DMS 273 (cell line): ENCODE data around the gene CCNYL1.
A peak's percentile ranks its signal among the peaks of the same experiment; 100 is the strongest.
"Not testable (repeated sequence)": the region's sequence is repeated elsewhere in the genome, so short reads cannot be mapped to it uniquely, and the experiment has no call there.

Source experiments
- DNase-seq: peaks from one replicate; lab custom pipeline; 2025; ENCODE audit not compliant: unreplicated experiment; lab: John Stamatoyannopoulos, UW

The CCNYL1 gene

DNA sequence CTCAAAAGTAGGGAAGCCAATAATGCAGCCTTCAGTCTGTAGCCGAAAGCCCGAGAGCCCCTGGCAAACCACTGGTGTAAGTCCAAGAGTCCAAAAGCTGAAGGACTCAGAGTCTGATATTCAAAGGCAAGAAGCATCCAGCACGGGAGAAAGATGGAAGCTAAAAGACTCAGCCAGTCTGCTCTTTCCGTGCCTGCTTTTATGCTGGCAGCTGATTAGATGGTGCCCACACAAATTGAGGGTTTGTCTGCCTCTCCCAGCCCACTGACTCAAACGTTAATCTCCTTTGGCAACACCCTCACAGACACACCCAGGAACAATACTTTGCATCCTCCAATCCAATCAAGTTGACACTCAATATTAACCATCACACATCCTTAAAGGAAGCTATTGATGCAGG lies 14.5 kb upstream of the CCNYL1 start:
- DNase-seq = not testable (repeated sequence)

DNA sequence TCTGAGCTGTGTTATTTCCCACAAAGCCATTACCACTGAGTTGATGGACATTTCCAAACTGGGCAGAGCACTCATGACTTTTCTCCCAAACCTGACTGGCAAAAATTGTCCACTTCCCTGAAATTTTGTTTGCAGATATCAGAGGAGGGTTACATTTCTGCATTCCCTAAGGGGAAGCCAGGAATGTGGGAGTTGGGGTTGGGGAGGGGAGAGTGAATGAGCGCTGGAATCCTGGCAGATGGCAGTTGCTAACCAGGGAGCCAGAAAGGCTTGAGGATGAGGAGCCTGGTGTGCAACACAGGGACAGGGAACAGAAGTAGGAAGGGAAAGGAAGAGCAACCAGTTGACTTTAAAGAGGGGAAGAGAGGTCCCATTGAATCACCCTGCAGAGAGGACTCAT lies 14.0 kb upstream of the CCNYL1 start:
- no peak for DNase-seq

DNA sequence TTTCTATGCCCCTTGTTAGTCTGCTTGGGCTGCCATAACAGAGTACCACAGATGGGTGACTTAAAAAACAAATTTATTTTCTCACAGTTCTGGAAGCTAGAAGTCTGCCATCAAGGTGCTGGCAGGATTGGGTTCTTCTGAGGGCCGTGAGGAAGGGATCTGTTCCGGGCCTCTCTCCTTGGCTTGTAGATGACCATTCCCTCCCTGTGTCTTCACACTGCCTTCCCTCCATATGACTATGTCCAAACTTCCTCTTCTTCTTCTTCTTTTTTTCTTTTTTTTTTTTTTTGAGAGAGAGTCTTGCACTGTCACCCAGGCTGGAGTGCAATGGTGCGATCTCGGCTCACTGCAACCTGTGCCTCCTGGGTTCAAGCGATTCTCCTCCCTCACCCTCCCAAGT lies 13.1 kb upstream of the CCNYL1 start:
- DNase-seq = no peak

DNA sequence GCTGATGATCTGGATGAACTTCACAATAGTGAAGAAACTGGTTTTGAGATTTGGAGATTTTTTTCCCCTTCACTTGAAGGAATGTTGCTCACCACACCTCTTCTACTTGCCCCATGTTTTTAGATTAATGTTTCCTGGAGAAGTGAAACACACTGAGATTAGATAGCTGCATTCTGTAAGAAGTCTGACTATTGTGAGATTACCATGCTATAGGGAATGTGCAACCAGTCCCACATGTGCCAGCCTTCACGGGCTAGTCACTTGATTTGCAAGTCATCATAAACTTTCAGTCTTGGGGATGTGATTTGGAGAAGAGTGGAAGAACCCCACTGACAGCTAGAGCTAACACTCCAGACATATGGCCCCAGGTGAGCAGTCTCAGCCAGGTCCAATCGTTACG lies 7.4 kb upstream of the CCNYL1 start:
- DNase-seq = no peak

DNA sequence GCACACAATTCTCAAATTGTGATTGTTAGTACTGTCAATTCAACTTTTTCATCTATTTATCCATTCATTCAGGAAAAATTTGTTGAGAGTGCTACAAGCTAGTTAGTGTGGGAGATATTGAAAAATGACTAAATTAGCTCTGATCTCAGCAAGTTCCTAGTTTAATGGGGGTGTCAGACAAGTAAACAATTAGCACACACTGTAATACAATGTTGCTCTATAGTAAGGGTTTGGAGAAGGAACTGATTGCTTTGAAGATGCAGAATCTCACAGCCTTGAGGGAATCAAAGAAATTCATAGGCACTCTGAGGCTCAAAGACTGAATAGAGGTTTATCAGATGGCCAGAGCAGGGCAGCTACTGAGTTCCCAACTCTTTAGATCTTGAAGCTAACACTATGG lies 6.8 kb upstream of the CCNYL1 start:
- DNase-seq = no peak

DNA sequence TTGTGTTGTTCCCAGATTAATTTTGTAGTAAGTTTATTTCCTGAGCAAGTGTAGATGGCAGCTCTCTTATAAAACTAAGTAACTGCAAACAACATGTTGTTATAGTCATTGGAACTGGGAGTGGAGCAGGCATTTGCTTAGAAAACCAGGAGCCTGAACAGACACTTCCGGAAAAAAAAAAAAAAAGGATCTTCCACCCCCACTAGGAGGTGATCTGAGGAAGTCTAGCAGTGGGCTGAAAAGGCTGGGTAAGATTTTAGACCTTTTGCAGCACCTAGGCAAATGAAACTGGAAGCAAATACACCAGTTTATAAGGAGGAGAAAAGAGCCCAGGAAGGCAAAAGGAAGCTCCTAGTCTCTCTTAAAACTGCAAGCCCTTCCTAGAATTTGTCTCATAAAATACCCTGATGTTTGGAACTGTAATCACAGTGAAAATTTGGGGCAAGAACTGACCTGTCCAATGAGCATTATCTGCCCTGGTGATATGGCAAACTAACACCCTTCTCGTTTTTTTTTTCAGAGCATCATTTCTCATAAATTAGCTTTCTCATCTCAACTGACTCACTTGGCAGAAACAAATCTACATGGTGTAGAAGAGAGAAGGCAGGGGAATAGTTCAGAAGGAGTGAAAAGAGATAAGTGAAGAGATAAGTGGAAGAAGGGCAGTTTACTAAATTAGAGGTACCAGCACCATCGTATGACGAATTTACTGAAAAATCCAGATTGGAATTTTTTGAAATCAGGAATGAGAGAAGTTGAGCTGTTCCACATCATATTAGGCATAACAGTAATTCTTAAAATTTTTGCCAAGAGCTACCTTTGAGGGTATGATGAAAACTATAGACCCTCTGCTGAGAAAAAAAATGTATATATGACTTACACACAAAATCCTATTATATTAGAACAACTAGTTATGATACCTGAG lies 4.2 kb upstream of the CCNYL1 start:
- no peak for DNase-seq

DNA sequence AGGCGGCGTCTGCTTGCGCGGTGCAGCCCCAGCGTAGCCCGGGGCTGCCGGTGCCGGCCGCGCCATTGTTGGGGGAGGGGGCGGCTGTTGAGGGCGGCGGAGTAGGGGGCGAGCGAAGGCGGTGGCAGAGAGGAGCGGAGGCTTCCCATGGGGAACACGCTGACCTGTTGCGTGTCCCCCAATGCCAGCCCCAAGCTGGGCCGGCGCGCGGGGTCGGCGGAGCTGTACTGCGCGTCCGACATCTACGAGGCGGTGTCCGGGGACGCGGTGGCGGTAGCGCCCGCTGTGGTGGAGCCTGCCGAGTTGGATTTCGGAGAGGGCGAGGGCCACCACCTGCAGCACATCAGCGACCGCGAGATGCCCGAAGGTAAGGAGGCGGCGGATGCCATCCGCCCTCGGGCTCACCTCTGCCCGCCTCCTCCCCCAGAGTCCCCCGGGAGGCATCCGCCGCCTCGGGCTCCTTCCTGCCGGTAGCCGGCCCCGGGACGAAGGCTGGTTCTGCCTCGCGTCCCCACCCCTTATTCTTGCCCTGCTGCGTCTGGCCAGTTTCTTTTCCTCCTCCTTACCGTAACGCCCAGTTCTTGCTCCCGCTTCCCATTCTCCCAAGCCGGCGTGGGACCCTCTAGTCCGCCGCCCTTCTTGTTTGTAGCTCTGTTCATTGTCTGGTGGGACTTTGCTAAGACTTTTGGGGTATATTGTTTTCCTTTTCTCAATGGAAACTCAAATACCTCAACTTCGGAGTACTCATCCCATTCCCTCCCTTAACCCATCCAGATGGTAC lies 500 bp downstream of the CCNYL1 start:
- peak; percentile 67 for DNase-seq

DNA sequence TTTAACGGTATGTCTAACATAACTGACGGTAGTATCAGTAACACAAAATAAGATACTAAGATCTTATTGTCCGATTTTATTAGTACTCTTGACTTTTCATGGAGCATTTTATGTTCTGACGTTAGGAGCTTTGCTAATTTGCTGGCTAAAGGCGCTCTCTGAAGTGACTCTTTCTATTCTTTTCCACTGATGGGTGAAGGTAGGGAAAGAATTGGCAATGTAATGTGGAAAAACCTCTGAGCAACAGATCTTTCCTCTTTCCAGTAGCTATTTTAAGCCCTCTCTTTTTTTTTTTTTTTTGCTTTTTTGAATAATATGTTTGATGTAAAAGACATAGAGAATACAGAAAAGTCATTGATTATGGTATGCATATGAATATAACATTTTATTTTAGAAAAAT lies 4.6 kb downstream of the CCNYL1 start:
- no peak for DNase-seq

DNA sequence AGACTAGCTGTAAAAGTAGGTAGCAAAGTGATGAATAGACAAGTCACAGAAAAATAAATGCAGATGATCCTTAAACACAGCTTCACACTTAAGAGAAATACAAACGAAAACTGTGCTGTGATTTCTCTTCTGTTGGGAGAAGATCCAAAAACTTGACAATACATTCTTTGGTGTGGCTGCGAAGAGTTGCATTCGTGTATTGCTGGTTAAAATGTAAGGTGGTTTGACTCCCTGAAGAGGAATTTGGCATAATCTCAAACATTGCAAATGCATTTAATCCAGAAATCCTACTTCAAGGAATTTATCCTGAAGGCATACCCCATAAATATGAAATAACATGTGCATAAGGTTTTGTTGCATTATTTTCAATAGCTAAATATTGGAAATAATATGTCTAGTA lies 7.1 kb downstream of the CCNYL1 start:
- DNase-seq = no peak

DNA sequence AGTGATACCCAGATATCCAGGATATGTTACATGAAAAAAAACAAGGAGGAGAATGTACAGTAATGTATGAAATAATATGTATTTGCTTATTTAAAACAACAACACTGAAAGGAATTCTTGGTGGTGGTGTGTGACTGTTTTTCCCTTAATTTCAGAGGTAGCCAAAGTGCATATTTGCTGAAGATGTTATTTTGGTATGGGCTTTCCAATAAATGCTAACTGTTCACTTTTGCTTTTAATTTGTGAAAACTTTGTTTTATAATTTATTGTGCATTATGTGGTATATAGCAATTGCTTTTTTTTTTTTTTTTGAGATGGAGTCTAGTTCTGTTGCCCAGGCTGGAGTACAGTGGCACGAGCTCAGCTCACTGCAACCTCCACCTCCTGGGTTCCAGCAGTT lies 7.6 kb downstream of the CCNYL1 start:
- no peak for DNase-seq

DNA sequence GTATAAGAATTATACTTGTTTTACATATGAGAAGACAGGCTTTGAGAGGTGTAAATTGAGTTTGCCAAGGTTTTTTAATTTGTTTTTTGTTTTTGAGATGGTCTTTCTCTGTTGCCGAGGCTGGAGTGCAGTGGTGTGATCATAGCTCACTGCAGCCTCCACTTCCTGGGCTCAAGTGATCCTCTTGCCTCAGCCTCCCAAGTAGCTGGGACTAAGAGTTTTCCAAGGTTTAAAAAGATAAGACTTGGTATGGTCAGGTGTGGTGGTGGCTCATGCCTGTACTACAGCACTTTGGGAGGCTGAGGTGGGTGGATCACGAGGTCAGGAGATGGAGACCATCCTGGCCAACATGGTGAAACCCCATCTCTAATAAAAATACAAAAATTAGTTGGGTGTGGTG lies 8.2 kb downstream of the CCNYL1 start:
- DNase-seq = not testable (repeated sequence)

DNA sequence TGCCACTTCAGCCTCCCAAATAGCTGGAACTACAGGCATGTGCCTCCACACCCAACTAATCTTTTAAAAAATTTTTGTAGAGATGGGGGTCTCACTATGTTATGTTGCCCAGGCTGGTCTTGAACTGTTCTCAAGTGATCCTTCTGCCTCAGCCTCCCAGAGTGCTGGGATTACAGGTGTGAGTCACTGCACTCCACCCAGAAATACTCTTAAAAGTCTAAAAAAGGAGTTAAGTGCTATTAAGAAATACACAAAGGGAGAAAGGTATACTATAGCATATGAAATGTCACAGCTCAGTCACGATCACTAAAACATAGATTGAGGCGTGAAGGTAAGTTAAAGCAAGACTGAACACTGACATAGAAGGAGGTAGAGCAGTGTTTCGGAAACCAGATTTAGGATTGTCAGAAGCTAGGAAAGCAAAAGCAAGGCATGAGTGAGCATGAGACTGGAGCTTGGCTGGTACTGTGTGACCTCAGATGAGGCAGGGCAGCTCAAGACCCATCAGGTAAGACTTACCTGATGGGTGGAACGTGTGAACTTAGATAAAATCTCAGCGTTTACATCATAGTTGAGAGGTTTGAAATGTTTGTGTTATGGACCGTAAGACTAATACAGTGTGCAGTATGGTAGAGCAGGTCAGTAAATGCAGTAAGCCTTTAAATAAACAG lies 9.2 kb downstream of the CCNYL1 start:
- DNase-seq = no peak

DNA sequence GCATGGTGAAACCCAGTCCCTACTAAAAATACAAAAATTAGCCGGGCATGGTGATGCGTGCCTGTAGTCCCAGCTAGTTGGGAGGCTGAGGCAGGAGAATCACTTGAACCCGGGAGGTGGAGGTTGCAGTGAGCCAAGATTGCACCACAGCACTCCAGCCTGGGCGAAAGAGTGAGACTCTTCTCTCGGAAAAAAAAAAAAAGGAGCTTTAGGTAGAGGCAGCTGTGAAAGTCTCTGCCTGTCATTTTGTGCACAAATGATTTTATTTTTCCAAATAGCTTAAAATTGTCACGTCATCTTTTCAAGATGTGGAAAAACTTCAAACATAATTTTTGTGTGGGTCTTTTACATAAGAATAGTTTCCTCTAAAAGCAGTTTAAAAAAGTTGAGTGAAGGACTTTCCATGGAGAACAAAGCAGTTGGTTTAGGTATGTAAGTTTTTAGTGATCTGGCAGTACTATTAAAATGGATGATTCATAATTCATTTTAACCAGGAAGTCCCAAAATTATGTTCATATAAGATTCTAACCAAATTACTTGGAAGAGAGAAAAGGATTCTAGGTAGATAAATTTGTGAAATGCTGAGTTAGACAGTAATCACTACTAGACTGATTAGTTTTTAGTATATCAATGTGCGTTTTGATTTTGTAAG lies 11.5 kb downstream of the CCNYL1 start:
- DNase-seq = no peak

DNA sequence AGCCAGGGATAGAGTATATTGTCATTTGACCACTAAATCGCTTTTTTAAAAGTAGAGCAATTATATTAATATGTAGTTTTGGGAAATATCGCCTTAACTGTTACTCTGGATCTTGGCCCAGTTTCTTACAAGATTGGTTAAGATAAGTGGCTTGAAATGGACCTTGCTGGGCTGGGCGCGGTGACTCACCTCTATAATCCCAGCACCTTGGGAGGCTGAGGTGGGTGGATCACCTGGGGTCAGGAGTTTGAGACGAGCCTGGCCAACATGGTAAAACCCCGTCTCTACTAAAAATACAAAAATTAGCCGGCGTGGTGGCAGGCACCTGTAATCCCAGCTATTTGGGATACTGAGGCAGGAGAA lies 12.0 kb downstream of the CCNYL1 start:
- DNase-seq = not testable (repeated sequence)

DNA sequence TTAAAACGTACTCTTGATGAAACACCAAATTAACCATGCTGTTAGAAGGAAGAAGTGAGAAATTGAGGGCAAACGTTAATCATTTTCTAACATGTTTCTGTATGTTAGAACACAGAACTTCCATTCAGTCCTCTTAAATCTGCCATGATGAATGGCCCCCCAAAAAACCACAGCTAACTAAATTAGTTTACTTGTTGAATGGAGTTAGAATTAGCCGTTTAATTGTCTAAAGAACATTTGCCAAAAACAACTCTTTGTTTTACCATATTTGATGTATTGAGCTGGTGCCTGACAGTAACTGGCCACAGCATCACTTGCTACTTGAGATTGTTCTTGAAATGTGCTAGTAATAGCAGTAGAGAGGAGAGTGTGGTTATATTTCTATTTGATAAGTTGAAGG lies 12.7 kb downstream of the CCNYL1 start:
- no peak for DNase-seq

DNA sequence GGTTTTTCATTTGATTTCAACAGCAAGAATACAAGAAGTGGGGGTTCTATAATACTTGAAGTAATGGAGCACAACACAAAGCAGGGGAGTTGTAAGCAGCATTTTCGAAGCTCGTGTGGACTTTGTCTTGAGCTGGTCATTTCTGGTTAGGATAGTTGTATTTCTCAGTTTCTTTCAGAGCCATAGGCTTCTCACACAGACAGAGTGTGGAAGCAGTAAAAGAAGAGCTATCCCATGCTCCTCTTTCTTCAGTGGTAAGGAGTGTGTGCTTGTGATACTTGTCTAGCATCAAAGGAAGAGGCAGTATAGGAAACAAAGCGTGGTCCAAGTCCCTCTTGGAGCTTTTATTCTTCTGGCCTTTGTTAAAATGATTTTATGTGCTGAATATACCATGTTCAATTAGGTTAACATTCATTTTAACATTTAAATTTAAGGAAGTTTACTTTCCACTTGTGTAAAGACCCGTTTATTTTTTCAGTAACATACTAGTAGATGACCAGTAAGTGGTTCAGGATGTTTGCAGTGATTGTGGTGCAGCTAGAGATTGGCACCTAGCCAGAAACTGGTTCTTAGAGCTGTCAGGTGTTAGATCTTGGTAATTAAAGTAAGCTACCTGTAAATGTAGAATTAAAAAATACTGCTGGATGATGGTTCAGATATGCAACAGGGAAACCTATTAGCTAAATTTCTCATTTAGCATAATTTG lies 14.6 kb downstream of the CCNYL1 start:
- peak; percentile 17 for DNase-seq

DNA sequence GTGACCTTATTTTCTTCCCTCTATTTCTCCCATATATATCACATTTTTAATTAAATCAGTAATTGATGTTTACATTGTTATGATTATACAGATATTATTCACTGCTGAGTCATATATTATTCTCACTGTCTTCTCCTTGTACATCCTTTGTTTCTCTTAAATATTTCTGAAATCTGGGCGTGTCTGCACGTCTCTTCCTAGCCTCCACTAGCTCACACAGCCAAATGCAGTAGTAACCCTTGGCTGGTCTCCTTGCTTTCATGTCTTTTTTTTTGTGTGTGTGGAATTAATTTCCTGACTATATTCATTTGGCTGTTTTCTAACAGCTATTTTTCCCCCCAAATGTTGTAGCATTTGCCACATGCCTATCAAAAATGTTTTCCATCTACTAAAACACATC lies 15.8 kb downstream of the CCNYL1 start:
- DNase-seq = no peak

DNA sequence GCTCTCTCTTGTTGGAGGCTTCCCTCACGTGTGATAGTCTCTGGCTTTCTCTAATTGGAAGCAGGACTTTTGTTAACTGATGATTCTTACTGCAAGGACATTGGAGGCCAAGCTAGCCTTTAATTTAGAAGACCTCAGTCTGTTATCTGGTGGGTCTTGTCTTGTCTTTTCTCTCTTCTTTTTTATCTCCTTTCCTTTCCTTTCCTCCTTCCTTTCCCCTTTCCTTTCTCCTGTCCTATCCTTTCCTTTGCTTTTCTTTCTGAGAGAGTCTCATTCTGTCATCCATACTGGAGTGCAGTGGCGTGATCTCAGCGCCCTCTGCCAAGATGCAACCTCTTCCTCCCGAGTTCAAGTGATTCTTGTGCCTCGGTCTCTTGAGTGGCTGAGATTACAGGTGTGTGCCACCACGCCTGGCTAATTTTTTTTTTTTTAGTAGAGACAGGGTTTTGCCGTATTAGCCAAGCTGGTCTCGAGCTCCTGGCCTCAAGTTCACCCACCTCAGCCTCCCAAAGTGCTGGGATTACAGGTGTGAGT lies 18.1 kb downstream of the CCNYL1 start:
- DNase-seq = no peak

DNA sequence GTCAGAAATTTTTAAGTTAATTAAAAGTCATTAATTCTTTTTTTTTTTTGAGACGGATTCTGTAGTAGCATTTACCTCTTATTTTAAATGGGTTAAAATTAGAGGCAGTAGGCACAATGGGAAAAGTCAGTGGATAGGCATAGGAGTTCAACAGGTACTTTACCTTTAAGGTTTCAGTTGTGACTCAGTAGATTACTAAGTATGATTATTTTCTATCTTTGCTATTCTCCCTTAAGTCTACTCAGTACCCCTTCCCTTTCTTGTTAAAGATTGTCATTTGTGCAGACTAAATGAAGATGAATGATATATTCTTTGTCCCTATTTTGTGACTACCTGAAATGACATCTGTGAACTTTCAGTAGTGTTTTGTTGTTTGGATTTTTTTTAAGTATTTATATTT lies 19.7 kb downstream of the CCNYL1 start:
- no peak for DNase-seq

DNA sequence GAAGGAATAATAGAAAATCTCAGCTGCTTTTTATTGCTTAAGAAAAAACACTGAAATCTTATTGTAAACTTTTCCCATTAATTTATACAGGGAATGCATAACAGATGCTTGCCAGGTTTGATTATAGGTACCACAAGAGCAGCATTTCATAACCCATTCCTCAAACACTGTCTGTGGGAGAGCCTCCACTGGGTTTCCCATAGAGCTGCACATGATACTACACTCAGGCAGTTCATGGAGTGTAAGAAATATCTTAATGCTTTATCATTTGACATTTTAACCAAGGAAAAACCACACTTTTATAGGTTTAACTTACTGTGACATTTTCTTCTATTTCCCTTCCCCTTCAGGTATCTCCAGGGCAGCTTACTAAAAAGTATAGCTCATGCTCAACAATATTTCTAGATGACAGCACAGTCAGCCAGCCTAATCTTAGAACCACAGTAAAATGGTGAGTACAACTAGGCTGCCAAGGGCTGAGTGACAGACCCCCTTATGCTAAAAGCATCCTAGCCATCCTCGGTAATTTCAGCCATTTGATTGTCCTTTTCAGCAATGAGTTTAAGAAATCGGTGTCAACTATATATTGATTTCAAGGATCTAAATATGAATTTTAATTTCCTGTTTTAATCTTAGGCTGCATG lies 22.3 kb downstream of the CCNYL1 start:
- no peak for DNase-seq
